Astrocyte of the spinal cord (primary cell): ENCODE measurements around the gene SH3PXD2B.

Experiments used
- DNase-seq: peaks from one replicate; pipeline ENCODE4 v3.0.0; 2011; ENCODE audit warnings: low read depth, low spot score
- H3K4me3 ChIP-seq: 2 replicates; pipeline ENCODE4 v1.5.1; 2011; ENCODE audit warnings: low read depth, mild to moderate bottlenecking, low read length, moderate library complexity
- in situ Hi-C: cut with HindIII; loops from 2 replicates; pipeline ENCODE4 v1.10.0; 2017; ENCODE audit warnings: low sequenced_read_pairs
- TF ChIP-seq, protein P1 (sequence below): IDR thresholded peaks from 2 replicates; pipeline ENCODE4 v1.5.1; 2012; ENCODE audit warnings: low read depth, mild to moderate bottlenecking, low read length, inconsistent platforms

The SH3PXD2B gene

DNA sequence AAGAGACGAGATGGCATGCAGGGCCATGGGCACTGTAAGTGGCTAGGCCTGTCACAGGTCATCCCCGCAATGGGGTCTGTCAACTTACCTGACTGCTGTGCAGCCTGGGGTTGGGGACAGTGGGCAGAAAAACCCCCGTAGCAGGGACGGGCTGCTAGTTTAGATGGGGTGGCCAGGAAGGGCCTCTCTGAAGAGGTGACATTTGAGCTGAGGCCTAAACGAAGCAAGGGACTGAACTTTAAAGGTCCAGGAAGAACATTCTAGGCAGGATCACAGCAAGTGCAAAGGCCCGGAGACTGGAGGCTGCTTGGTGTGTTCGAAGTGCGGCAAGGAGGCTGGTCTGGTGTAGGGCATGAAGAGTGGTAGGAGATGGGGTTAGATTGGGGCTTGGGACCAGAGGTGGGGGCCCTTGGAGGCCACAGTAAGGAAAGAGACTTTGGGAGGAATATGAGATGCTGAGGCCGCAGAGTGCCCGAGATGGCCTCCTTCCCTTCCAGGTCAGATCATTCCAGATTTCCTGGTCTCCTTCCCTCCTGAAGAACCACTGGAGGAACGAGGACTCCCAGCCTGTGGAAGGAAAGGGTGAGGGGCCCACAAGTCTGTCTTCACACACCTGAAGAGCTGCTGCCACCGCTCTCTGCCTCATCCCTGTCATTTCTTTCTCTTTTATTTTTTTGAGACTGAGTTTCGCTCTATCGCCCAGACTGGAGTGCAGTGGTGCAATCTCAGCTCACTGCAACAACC lies 37.9 kb upstream of the SH3PXD2B start:
- no peak for DNase-seq

DNA sequence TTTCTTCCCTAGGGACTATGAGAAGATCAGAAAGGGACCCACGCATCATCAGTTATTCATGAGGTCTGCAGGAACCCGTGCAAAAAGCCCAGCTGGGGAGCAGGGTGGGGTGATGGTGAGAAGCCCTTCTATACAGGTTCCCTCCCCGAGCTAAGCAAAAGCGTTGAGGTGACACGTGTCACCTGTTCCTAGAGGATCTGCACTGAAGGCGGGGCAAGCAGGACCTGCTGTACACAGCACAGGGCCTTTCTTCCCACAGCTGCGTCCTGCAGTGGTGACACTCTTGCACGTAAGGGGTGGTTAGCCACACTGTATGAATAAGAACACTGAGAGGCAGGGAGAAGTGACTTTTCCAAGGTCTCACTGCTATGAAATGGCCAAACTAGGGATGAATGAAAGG lies 37.2 kb upstream of the SH3PXD2B start:
- DNase-seq: no peak
- in situ Hi-C loops: no loop called here
- no peak overlapping the region for H3K4me3 ChIP-seq
- TF ChIP-seq, protein P1, sequence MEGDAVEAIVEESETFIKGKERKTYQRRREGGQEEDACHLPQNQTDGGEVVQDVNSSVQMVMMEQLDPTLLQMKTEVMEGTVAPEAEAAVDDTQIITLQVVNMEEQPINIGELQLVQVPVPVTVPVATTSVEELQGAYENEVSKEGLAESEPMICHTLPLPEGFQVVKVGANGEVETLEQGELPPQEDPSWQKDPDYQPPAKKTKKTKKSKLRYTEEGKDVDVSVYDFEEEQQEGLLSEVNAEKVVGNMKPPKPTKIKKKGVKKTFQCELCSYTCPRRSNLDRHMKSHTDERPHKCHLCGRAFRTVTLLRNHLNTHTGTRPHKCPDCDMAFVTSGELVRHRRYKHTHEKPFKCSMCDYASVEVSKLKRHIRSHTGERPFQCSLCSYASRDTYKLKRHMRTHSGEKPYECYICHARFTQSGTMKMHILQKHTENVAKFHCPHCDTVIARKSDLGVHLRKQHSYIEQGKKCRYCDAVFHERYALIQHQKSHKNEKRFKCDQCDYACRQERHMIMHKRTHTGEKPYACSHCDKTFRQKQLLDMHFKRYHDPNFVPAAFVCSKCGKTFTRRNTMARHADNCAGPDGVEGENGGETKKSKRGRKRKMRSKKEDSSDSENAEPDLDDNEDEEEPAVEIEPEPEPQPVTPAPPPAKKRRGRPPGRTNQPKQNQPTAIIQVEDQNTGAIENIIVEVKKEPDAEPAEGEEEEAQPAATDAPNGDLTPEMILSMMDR: no peak

More for the DNA sequence above, 37.9 kb upstream of the SH3PXD2B start:
- TF ChIP-seq, protein P1: no peak
- in situ Hi-C loops: no loop called here
- no peak overlapping the region for H3K4me3 ChIP-seq

DNA sequence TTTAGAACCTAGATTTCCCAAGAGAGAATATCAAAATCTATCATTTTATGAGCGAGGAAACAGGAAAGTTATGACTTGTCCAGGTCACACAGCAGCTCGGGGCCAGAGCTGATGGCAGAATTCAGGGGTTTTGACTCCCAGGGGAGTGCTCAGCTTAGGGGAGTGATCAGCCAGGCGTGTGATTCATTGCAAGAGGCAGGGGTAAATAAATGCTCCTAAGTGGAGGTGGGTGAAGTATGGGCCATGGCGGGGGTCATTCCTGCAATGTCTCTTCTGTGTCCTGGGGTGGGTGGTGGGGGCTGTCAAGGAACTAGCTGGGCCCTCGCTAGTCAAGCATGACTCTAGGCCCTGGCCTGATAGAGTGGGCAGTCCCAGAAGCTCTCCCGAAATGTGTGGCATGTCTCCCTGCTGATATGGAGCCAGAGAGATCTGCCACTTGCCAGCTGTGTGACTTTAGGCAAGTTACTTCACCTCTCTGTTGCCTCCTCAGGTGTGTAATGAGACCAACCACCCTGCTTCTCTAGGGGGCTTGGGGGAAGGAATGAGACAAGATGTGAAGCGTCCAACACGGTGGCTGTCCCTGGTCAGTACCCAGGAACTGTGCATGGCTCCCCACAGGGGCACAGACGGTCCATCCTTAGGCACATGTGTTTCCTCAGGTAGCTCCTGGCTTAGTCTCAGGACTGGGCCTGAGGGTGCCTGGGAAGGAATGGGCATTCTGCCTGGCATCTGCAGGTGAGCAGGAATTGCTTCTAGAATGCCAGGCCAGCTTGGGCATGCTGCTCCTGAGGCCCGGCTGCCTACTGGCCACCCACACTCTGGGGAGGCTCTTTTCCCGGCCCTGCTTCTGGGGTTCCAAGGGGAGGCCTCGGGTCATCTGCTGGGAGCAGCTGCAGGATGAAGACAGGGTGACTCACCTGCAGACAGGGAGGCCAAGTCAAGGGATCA lies 36.5 kb upstream of the SH3PXD2B start:
- no peak for DNase-seq
- no peak overlapping the region for H3K4me3 ChIP-seq
- TF ChIP-seq, protein P1: no peak
- in situ Hi-C loops: no loop called here

DNA sequence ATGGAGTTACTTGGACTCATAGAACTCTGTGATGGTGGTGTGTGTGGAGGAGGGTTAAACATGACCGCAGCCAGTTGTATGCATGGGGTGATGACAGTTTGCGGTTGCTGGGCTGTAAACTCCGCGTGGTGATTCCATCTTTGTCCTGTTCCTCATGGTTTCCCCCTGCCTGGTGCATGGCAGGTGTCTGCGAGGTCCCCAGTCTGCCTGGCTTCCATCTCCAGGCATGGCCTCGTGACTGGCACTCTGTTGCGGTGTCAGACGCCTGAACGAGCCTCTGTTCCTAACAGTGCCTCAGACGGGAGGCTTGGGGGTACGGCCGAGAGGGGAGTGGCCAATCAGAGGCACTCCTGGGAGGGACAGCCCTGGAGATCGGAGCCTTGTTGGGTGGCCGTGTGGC lies 33.9 kb upstream of the SH3PXD2B start:
- no peak overlapping the region for H3K4me3 ChIP-seq
- TF ChIP-seq, protein P1: no peak
- no peak for DNase-seq
- in situ Hi-C loops: no loop called here

DNA sequence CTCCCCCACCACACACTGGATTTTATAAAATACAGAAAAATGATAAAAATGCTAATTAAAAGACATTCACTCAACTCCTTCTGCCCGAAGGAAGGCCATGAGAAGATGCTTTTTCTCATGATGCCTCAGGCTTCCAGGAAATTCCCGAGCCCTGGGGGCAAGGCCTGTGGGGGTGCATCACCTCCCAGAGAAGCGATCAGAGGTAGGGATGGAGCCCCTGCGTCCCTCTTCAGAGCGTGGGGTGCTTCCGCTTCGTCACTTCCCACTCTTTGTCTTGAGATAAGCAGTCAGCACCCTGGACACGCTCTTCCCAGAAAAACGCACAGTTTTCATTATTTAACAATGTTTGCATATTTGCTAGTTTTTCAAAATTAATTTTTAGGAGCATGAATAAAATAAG lies 33.3 kb upstream of the SH3PXD2B start:
- in situ Hi-C loops: no loop called here
- no peak for DNase-seq
- H3K4me3 ChIP-seq: no peak overlapping the region
- TF ChIP-seq, protein P1: no peak

DNA sequence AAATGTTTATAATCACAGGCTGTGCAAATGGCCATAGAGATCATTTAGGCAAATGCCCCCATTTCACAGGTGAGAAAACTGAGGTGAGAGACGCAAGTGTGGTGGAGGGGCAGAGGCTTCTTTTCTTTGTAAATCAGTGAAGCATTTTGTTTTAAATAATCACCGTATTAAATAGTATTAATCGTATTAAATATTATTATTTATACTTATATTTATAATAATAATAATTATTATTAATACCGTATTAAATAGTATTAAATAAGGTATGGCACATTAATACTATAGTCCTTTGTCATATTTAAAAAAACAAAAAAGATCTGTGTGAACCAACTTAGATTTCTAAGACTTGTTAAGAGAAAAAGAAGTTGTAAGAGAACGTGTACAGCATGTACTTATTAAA lies 32.6 kb upstream of the SH3PXD2B start:
- no peak for DNase-seq
- TF ChIP-seq, protein P1: no peak
- no peak overlapping the region for H3K4me3 ChIP-seq
- in situ Hi-C loops: no loop called here
